SK-N-SH treated with all-trans-retinoic acid at 6 μM for 48 hours (cell line): ENCODE data around the gene DNAJB12.

ENCODE experiments used
- ATAC-seq: fragments of 200-7000 bp; cut with Tn5 transposase; 3 replicates; pipeline ENCODE4 v1.9.1; 2020; ENCODE audit warnings: mild to moderate bottlenecking, moderate library complexity
- ARNTL ChIP-seq: fragments of 450-650 bp; formaldehyde crosslinking; IDR thresholded peaks from 2 replicates; pipeline ENCODE4 v1.5.0; 2020; ENCODE audit warnings: low read depth, mild to moderate bottlenecking, moderate library complexity, borderline replicate concordance
- BACH2 ChIP-seq: fragments of 250-450 bp; sonication (Bioruptor Pico); IDR thresholded peaks from 2 replicates; pipeline ENCODE4 v1.9.0; 2021; ENCODE audit warnings: mild to moderate bottlenecking, borderline replicate concordance
- CREB5 ChIP-seq: fragments of 250-450 bp; sonication (Bioruptor Pico); IDR thresholded peaks from 2 replicates; pipeline ENCODE4 v1.5.1; 2020; ENCODE audit warnings: low read depth, mild to moderate bottlenecking, moderate library complexity
- CSDC2 ChIP-seq: fragments of 250-450 bp; sonication (Bioruptor Pico); IDR thresholded peaks from 2 replicates; pipeline ENCODE4 v1.5.0; 2020; ENCODE audit warnings: mild to moderate bottlenecking, moderate library complexity
- ESRRG ChIP-seq: fragments of 250-450 bp; sonication (Bioruptor Pico); IDR thresholded peaks from 2 replicates; pipeline ENCODE4 v1.6.1; 2021; ENCODE audit warnings: mild to moderate bottlenecking
- GLIS3 ChIP-seq: fragments of 250-450 bp; sonication (Bioruptor Pico); IDR thresholded peaks from 2 replicates; pipeline ENCODE4 v1.5.0; 2020; ENCODE audit warnings: mild to moderate bottlenecking, moderate library complexity
- ISL1 ChIP-seq: fragments of 250-450 bp; sonication (Bioruptor Pico); IDR thresholded peaks from 2 replicates; pipeline ENCODE4 v2.1.2; 2022; ENCODE audit warnings: mild to moderate bottlenecking, moderate library complexity
- OSR1 ChIP-seq: fragments of 250-450 bp; sonication (Bioruptor Pico); IDR thresholded peaks from 2 replicates; pipeline ENCODE4 v1.8.0; 2022; ENCODE audit warnings: moderate library complexity, mild to moderate bottlenecking, inconsistent platforms
- PPARA ChIP-seq: fragments of 250-450 bp; sonication (Bioruptor Pico); IDR thresholded peaks from 2 replicates; pipeline ENCODE4 v1.5.0; 2020; ENCODE audit warnings: mild to moderate bottlenecking, borderline replicate concordance
- RARB ChIP-seq: fragments of 250-450 bp; sonication (Bioruptor Pico); IDR thresholded peaks from 2 replicates; pipeline ENCODE4 v1.8.0; 2021; ENCODE audit warnings: mild to moderate bottlenecking, moderate library complexity
- SNAI2 ChIP-seq: fragments of 250-450 bp; sonication (Bioruptor Pico); IDR thresholded peaks from 2 replicates; pipeline ENCODE4 v1.5.0; 2020; ENCODE audit warnings: mild to moderate bottlenecking, moderate library complexity
- TCF4 ChIP-seq: fragments of 250-450 bp; sonication (Bioruptor Pico); IDR thresholded peaks from 2 replicates; pipeline ENCODE4 v1.8.0; 2021; ENCODE audit warnings: mild to moderate bottlenecking, moderate library complexity, borderline replicate concordance
- TOX ChIP-seq: fragments of 250-450 bp; sonication (Bioruptor Pico); IDR thresholded peaks from 2 replicates; pipeline ENCODE4 v1.8.0; 2021; ENCODE audit warnings: mild to moderate bottlenecking, moderate library complexity, borderline replicate concordance
- TSHZ2 ChIP-seq: fragments of 250-450 bp; sonication (Bioruptor Pico); IDR thresholded peaks from 2 replicates; pipeline ENCODE4 v1.5.0; 2020; ENCODE audit warnings: mild to moderate bottlenecking, moderate library complexity
- ZC3H10 ChIP-seq: fragments of 250-450 bp; sonication (Bioruptor Pico); IDR thresholded peaks from 2 replicates; pipeline ENCODE4 v1.5.1; 2021; ENCODE audit warnings: mild to moderate bottlenecking, moderate library complexity
- ZFP3 ChIP-seq: fragments of 250-450 bp; sonication (Bioruptor Pico); IDR thresholded peaks from 2 replicates; pipeline ENCODE4 v1.5.0; 2020; ENCODE audit warnings: mild to moderate bottlenecking, moderate library complexity
- ZFP30 ChIP-seq: fragments of 450-650 bp; formaldehyde crosslinking; IDR thresholded peaks from 2 replicates; pipeline ENCODE4 v1.5.0; 2022; ENCODE audit warnings: mild to moderate bottlenecking, moderate library complexity
- ZNF70 ChIP-seq: fragments of 450-650 bp; formaldehyde crosslinking; IDR thresholded peaks from 2 replicates; pipeline ENCODE4 v1.5.0; 2020; ENCODE audit warnings: mild to moderate bottlenecking, moderate library complexity
- ZNF8 ChIP-seq: fragments of 450-650 bp; formaldehyde crosslinking; IDR thresholded peaks from 2 replicates; pipeline ENCODE4 v1.5.0; 2020; ENCODE audit warnings: mild to moderate bottlenecking, moderate library complexity
- TF ChIP-seq, protein P1 (sequence below): fragments of 250-450 bp; sonication (Bioruptor Pico); IDR thresholded peaks from 2 replicates; pipeline ENCODE4 v1.8.0; 2020; ENCODE audit warnings: mild to moderate bottlenecking, moderate library complexity, borderline replicate concordance
- TF ChIP-seq, protein P2 (sequence below): fragments of 250-450 bp; sonication (Bioruptor Pico); IDR thresholded peaks from 2 replicates; pipeline ENCODE4 v1.5.1; 2021; ENCODE audit warnings: mild to moderate bottlenecking, moderate library complexity
- TF ChIP-seq, protein P3 (sequence below): fragments of 250-450 bp; sonication (Bioruptor Pico); IDR thresholded peaks from 2 replicates; pipeline ENCODE4 v1.8.0; 2021; ENCODE audit warnings: low read depth, mild to moderate bottlenecking, moderate library complexity, borderline replicate concordance

Gene DNAJB12

DNA sequence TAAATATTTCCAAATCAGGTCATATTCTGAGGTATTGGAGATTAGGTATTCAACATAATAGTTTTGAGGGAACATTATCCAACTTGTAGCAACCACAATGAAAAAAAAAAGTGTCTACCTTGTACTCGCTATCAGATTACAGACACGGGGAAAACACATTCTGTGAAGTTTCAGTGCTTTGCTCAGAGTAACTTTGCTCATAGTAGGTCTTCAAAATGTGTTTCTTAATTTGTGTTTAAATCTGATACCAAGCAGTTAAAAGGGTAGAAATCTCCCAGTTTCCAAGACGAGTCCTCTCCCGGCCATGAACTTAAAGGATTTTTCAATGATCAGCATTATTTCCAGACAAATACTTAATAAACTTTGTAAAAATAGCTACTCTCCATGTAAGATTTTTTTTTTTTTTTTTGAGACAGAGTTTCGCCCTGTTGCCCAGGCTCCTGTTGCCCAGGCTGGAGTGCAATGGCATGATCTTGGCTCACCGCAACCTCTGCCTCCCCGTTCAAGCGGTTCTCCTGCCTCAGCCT is 41.8 kb downstream of the DNAJB12 start:
- no peak for ATAC-seq
- TF ChIP-seq TOX (CRISPR knock-in tag) (no peak), PPARA (CRISPR knock-in tag) (no peak), ZFP30 (CRISPR knock-in tag) (no peak), GLIS3 (CRISPR knock-in tag) (no peak)
- TF ChIP-seq, protein P1, sequence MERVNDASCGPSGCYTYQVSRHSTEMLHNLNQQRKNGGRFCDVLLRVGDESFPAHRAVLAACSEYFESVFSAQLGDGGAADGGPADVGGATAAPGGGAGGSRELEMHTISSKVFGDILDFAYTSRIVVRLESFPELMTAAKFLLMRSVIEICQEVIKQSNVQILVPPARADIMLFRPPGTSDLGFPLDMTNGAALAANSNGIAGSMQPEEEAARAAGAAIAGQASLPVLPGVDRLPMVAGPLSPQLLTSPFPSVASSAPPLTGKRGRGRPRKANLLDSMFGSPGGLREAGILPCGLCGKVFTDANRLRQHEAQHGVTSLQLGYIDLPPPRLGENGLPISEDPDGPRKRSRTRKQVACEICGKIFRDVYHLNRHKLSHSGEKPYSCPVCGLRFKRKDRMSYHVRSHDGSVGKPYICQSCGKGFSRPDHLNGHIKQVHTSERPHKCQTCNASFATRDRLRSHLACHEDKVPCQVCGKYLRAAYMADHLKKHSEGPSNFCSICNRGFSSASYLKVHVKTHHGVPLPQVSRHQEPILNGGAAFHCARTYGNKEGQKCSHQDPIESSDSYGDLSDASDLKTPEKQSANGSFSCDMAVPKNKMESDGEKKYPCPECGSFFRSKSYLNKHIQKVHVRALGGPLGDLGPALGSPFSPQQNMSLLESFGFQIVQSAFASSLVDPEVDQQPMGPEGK (CRISPR knock-in tag) = no peak
- TF ChIP-seq, all 23 proteins: peak for 0

- ATAC-seq = no peak
These were observed 43.1 kb downstream of the DNAJB12 start for GRCh38 chr10:72311667-72312066.

DNA sequence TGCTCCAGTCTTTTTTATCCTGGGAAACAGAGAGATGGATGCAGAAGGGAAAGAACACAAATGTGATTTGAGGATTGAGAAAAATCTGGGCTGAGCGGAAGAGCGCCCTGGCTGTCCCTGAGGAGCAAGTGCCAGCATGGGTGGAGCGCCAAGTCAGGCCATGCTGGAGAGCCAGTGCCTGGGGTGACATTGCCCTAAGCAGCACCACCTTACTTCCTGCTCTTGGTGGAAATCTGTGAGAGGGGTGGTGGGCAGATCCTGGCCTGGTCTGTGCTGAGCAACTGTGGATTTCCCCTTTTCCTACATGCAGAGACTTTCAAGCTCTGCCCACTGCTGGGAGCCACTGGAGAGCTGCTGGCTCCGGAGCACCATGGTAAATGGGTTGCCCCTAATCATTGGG is 44.1 kb downstream of the DNAJB12 start:
- TF ChIP-seq ZNF8 = no peak
- no peak for TF ChIP-seq RARB (CRISPR knock-in tag)
- no peak for TF ChIP-seq PPARA (CRISPR knock-in tag)
- TF ChIP-seq, protein P1 (CRISPR knock-in tag) = no peak
- no peak for TF ChIP-seq TCF4
- TF ChIP-seq, protein P2, sequence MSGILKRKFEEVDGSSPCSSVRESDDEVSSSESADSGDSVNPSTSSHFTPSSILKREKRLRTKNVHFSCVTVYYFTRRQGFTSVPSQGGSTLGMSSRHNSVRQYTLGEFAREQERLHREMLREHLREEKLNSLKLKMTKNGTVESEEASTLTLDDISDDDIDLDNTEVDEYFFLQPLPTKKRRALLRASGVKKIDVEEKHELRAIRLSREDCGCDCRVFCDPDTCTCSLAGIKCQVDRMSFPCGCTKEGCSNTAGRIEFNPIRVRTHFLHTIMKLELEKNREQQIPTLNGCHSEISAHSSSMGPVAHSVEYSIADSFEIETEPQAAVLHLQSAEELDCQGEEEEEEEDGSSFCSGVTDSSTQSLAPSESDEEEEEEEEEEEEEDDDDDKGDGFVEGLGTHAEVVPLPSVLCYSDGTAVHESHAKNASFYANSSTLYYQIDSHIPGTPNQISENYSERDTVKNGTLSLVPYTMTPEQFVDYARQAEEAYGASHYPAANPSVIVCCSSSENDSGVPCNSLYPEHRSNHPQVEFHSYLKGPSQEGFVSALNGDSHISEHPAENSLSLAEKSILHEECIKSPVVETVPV (CRISPR knock-in tag) = no peak
- TF ChIP-seq ISL1 = no peak
- TF ChIP-seq ZFP3 (CRISPR knock-in tag) = no peak
- no peak for TF ChIP-seq GLIS3 (CRISPR knock-in tag)
- TF ChIP-seq TSHZ2 = no peak
- TF ChIP-seq CREB5 (CRISPR knock-in tag) = no peak
- TF ChIP-seq CSDC2 = no peak
- no peak for TF ChIP-seq TOX (CRISPR knock-in tag)
- no peak for TF ChIP-seq ZFP30 (CRISPR knock-in tag)
- no peak for TF ChIP-seq ARNTL
- TF ChIP-seq ZNF70 (CRISPR knock-in tag) = no peak
- TF ChIP-seq SNAI2 = no peak
- TF ChIP-seq ESRRG (CRISPR knock-in tag) = no peak
- no peak for ATAC-seq

More at GRCh38 chr10:72311667-72312066, 43.1 kb downstream of the DNAJB12 start:
- TF ChIP-seq, protein P3, sequence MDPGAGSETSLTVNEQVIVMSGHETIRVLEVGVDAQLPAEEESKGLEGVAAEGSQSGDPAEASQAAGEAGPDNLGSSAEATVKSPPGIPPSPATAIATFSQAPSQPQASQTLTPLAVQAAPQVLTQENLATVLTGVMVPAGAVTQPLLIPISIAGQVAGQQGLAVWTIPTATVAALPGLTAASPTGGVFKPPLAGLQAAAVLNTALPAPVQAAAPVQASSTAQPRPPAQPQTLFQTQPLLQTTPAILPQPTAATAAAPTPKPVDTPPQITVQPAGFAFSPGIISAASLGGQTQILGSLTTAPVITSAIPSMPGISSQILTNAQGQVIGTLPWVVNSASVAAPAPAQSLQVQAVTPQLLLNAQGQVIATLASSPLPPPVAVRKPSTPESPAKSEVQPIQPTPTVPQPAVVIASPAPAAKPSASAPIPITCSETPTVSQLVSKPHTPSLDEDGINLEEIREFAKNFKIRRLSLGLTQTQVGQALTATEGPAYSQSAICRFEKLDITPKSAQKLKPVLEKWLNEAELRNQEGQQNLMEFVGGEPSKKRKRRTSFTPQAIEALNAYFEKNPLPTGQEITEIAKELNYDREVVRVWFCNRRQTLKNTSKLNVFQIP (CRISPR knock-in tag) = no peak
- TF ChIP-seq SNAI2 (no peak), ZFP30 (CRISPR knock-in tag) (no peak), ISL1 (no peak), BACH2 (CRISPR knock-in tag) (no peak), ZNF70 (CRISPR knock-in tag) (no peak), ARNTL (no peak), ZFP3 (CRISPR knock-in tag) (no peak), ZC3H10 (no peak), ESRRG (CRISPR knock-in tag) (no peak), RARB (CRISPR knock-in tag) (no peak), TCF4 (no peak), OSR1 (no peak)
